Right cardiac atrium (tissue), 5 donors: ENCODE results near the gene MIP. TPM values are rescaled to one million over a fixed set of nuclear protein-coding genes. Genes with fewer than 3 reads are reported as not detected.

Experiments
- ATAC-seq, 2 donors: fragments of 200-7000 bp; cut with Tn5 transposase; one replicate each; pipeline versions ENCODE4 v1.8.0 to v1.9.1; 2020; ENCODE audit warnings: moderate library complexity in 2 of 2, mild to moderate bottlenecking in 1 of 2
- DNase-seq, 3 donors: peaks; one replicate each; pipeline ENCODE4 v3.0.0-alpha.2; 2020
- H3K27ac ChIP-seq: one replicate; pipeline ENCODE4 v1.5.1; 2013; ENCODE audit warnings: mild to moderate bottlenecking, low read length, control low read depth, moderate library complexity
- H3K27me3 ChIP-seq: one replicate; pipeline ENCODE4 v1.6.1; 2013; ENCODE audit not compliant: control insufficient read depth, insufficient read depth
- H3K4me1 ChIP-seq: one replicate; pipeline ENCODE4 v1.6.1; 2013; ENCODE audit warnings: low read length; ENCODE audit not compliant: control insufficient read depth, insufficient read depth
- H3K4me3 ChIP-seq: one replicate; pipeline ENCODE4 v1.5.1; 2013; ENCODE audit warnings: low read length, control low read depth
- H3K9me3 ChIP-seq: one replicate; pipeline ENCODE4 v1.6.1; 2013; ENCODE audit warnings: low read length; ENCODE audit not compliant: control insufficient read depth
- WGBS: extraction: QIAGEN DNeasy Blood & Tissue Kit; methylation state at CpG from one replicate; pipeline ENCODE4 v1.1.7; 2013; 5-methylcytosine and 5-hydroxymethylcytosine counted together
- intact Hi-C, 4 donors: fragments of 100-400 bp; cut with DNase I; formaldehyde crosslinking; loops; one replicate each; pipeline versions ENCODE4 v1.11.0 to v1.14.0; 2022 to 2023
- polyA plus RNA-seq: library from polyadenylated mRNA; stranded (reverse); fragments of 200-250 nt; gene quantifications from one replicate; pipeline ENCODE4 v1.2.3, GENCODE V29; 2013
- total RNA-seq, 4 donors: library from RNA; stranded (reverse); fragmentation: NEBNext Ultra II Directional; extraction: Animal tissue kit (Norgen Biotek cat#: 25700); gene quantifications; one replicate each; pipeline ENCODE4 v1.2.1, GENCODE V29; 2021
- donor health status: healthy with polysubstance abuse.
- donor health status: DM: no; HTN: yes; CAD: no.
- donor health status: DM: no; HTN: no; CAD: no.
- donor health status: DM: no; HTN: yes; CAD: no; lungs with severe emphysema.
- donor health status: DM: yes; HTN: yes; CAD: no.

The MIP gene
- total and polyA plus RNA-seq, 5 donors = 0.14 to 0.34 (median 0.20) TPM; not detected in 1

DNA sequence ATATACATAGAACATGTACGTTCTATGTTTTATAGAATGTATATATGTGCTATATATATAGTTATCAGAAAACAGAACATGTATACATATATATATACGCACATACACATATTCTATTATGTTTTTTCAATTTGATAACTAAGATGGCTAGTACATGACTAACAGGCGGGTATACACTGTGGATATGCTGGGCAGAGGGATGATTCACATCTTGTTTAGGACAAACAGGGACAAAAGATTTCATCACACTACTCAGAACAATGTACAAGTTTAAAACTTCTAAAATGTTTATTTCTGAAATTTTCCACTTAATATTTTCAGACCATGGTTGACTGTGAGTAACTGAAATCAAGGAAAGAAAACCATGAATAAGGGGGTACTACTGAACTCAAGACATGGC lies 22.6 kb downstream of the MIP start:
- no peak for ATAC-seq
- 98% methylated on average over 3 of the region's 3 CpGs for WGBS
- H3K4me1 ChIP-seq = no peaks in the 10 kb centered on the region
- no peak overlapping the region for H3K27ac ChIP-seq
- no peaks in the 10 kb centered on the region for H3K9me3 ChIP-seq
- H3K4me3 ChIP-seq = no peak overlapping the region
- H3K27me3 ChIP-seq = no peaks in the 10 kb centered on the region
- intact Hi-C loops = no loop called here
- DNase-seq = no peak

DNA sequence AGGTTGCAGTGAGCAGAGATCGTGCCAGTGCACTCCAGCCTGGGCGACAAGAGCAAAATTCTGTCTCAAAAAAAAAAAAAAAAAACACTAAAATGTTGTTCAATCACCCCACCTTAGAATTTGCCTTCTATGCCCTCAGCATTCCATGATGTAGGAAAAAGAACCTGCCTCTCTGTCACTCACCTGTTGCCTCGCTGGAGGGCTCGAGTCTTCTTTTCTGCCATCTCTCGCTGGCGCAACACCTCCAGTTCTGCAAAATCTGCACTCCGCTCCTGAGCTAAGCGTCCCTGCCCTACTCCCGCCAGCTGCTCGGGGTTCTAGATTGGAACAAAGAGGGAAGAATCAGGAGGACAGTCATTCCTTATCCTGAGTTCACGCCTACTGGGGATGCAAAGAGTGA lies 23.2 kb downstream of the MIP start:
- Histone ChIP-seq H3K27ac (no peak overlapping the region), H3K27me3 (no peaks in the 10 kb centered on the region), H3K9me3 (no peaks in the 10 kb centered on the region), H3K4me1 (no peaks in the 10 kb centered on the region), H3K4me3 (no peak overlapping the region)
- DNase-seq (no peak), ATAC-seq (no peak)
- 98% methylated on average over 11 of the region's 11 CpGs for WGBS
- intact Hi-C loops = no loop called here

DNA sequence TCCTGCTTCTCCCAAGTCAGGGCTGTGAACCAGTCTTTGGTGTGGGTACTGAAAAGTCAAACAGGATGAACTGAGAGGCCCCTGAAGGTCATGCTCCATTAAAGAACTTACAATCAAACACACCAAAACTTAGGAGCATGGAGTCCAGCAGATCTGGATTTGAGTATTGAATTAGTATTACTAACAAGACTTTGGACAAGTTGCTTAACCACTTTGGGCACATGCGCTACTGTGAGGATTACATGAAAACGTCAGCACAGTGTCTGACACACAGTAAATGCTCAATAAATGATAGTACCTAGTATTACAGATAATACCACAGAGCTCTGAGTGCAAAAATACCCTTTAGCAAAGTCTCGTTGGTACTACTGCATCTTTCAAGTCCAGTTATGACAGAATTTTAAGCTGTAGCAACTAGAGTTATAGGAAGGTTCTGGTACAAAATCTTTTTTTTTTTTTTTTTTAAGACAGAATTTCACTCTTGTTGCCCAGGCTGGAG lies 28.5 kb downstream of the MIP start:
- ATAC-seq (no peak), DNase-seq (no peak)
- no peak overlapping the region for H3K27ac ChIP-seq
- H3K9me3 ChIP-seq = no peaks in the 10 kb centered on the region
- intact Hi-C loops = no loop called here
- no peaks in the 10 kb centered on the region for H3K27me3 ChIP-seq
- H3K4me1 ChIP-seq = no peaks in the 10 kb centered on the region
- WGBS = 60% methylated on average over 3 of the region's 3 CpGs
- H3K4me3 ChIP-seq = no peak overlapping the region

DNA sequence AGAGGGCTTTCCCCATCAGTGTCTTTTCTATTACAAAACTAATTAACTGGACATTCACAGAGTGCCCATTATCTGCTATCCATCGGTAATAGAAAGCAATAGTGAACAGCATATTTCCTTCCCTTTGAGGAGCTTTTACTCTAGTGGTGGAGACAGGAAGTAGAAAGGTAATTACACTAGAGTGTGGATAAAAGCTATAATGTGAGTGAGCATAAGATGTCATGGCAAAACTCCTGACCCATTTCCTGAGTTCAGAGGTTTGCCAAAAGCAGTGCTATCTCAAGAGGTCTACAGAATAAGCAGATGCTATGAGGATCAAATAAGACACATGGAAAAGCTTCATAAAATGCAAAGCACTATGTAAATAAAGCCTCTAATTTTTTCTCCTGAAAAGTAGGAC lies 29.3 kb downstream of the MIP start:
- intact Hi-C loops = no loop called here
- H3K9me3 ChIP-seq = no peaks in the 10 kb centered on the region
- H3K4me1 ChIP-seq = no peaks in the 10 kb centered on the region
- DNase-seq = no peak
- no peak for ATAC-seq
- no peak overlapping the region for H3K4me3 ChIP-seq
- no peak overlapping the region for H3K27ac ChIP-seq
- 71% methylated on average over 1 of the region's 1 CpG for WGBS
- H3K27me3 ChIP-seq = no peaks in the 10 kb centered on the region

DNA sequence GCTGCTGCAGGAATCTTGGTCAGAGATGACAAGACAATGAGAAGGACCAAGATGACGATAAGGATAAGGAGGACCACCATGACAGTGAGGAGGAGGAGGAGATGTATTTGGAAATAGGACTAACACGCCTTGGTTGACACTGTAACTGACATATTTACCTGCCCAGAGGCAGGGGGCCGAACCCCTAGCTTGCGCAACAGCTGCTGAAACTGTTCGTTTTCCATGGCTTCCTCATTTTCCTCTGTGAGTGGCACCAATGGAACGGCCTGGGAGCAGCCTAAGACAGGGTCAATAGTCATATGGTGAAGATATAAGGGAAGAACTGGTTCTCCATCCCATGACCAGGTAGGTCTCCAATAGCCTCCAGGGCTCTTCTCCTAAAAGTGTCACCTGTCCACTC lies 34.0 kb downstream of the MIP start:
- Histone ChIP-seq H3K9me3 (no peaks in the 10 kb centered on the region), H3K27me3 (no peaks in the 10 kb centered on the region), H3K4me1 (no peaks in the 10 kb centered on the region), H3K4me3 (no peak overlapping the region), H3K27ac (no peak overlapping the region)
- intact Hi-C loops = no loop called here
- no peak for ATAC-seq
- 85% methylated on average over 6 of the region's 6 CpGs for WGBS
- no peak for DNase-seq

DNA sequence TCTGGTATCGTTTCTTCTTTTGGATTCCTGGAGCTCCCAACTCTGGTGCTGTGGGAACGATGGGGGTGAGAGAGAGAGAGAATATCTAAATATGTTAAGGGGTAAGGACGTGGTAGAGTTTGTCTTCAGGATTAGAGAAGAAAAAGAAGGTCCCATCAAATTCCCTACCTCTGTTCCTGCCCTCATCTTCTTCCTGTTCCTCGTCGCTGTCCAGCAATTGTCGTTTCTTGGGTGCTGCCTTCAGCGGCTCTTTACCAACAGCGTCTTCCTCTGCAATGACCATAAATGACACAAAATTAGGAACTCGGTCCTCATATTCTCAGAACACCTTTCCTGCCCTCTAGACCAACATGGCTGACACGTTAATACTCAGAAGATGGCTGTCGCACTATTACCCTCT lies 36.7 kb downstream of the MIP start:
- DNase-seq (no peak), ATAC-seq (no peak)
- Histone ChIP-seq H3K27ac (no peak overlapping the region), H3K9me3 (no peaks in the 10 kb centered on the region), H3K27me3 (no peaks in the 10 kb centered on the region), H3K4me3 (no peak overlapping the region), H3K4me1 (no peaks in the 10 kb centered on the region)
- intact Hi-C loops = no loop called here
- whole genome bisulfite sequencing = 97% methylated on average over 11 of the region's 11 CpGs

DNA sequence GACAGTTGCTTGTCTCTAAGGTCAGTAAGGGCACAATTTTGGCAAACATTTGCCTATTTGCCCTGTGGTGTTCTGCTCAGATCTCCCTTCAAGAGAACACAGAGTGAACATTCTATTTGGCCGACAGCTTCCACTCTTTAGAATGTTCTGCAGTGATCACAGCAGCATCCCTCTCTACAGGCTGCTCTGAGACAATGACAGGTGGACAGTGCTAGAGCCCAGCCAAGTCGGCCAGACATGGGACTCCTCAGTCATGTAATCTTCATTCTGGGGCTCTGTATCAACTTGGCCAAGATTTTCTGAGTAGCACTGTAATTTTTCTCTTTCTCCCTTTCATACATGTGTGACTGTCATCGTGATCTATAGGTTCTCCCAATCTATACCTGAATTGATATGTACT lies 40.1 kb downstream of the MIP start:
- DNase-seq (no peak), ATAC-seq (no peak)
- H3K4me3 ChIP-seq = no peak overlapping the region
- no peaks in the 10 kb centered on the region for H3K9me3 ChIP-seq
- intact Hi-C loops = no loop called here
- no peaks in the 10 kb centered on the region for H3K27me3 ChIP-seq
- 87% methylated on average over 3 of the region's 3 CpGs for WGBS
- H3K4me1 ChIP-seq = no peaks in the 10 kb centered on the region
- no peak overlapping the region for H3K27ac ChIP-seq

DNA sequence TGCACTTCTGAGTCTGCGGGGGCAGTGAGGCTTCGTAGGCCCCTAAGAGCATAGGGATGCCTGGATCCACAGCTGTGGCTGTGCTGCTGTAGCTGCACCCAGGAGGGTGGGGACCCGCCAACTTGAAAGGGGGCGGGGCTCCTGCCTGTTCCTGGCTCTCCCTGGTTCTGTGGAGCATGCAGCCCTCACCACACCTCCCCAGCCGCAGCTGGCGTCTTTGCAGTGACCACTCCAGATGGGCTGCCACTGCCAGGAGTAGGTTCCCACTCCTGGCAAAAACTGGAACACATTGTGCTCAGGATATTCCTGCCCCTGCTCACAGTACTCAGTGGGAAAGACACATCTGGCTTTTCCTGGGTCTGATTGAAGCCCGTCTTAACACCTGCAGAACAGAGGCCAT lies 41.1 kb downstream of the MIP start:
- Histone ChIP-seq H3K4me3 (no peak overlapping the region), H3K4me1 (no peaks in the 10 kb centered on the region), H3K9me3 (no peaks in the 10 kb centered on the region), H3K27ac (no peak overlapping the region), H3K27me3 (no peaks in the 10 kb centered on the region)
- WGBS = 82% methylated on average over 7 of the region's 7 CpGs
- DNase-seq (no peak), ATAC-seq (peak in 1 of 2 donors; percentile 45)
- intact Hi-C loops = no loop called here

DNA sequence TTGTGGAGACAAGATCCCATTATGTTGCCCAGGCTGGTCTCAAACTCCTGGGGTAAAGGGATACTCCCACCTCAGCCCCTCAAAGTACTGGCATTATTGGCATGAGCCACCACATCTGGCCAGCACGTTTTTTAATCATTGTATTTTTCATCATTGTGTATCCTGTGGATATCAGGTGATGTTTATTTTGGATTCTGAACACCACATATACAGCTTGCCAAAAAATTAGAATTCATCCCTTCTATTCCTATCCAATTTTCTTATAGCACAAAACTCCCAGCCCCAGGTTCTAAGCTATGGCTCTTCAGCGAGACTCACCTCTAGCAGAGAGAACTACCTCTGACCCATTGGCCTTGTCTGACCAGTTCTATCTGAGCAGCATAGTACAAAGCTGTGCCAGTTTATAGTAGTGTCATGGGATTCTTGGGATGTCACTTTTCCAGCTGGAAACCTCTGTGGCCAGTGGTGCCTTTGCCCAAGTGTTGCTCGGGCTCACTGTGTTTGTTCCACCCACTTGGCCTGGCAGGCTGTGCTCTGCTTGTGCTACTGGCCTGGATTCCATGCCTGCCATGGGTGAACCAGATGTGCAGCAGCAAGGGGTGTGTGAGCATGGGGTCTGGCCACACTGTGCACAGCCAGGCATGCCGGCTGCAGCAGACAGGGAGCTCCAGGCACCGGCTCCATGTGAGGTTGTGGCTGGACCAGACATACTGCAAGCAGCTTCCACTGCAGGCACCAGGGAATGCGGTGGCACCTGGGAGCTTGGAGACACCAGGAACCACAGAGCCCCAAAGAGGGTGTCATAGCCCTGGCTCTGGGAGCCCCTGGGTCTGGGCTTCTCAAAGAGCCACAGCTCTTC lies 42.4 kb downstream of the MIP start:
- H3K27ac ChIP-seq = no peak overlapping the region
- intact Hi-C loops = no loop called here
- DNase-seq (no peak), ATAC-seq (peak in 1 of 2 donors; percentile 33)
- H3K27me3 ChIP-seq = no peaks in the 10 kb centered on the region
- H3K4me3 ChIP-seq = no peak overlapping the region
- WGBS = 76% methylated on average over 6 of the region's 6 CpGs
- H3K9me3 ChIP-seq = no peaks in the 10 kb centered on the region
- no peaks in the 10 kb centered on the region for H3K4me1 ChIP-seq

DNA sequence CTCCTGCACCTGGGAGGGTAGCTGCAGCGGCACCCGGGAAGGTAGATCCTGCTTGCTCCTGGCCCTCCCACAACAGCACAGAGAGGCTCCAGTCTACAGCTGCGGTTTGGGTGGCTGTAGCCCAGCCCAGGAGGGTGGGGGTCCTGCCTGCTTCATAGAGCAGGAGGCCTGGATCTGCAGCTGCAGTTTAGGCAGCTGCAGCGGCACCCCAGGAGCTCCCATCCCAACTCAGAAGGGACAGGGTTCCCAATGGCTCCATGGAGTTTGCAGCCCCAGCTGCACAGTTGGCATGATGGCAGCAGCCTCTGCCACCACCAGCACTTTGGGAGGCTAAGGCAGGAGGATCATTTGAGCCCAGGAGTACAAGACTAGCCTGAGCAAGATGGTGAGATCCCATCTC lies 43.7 kb downstream of the MIP start:
- ATAC-seq (no peak), DNase-seq (no peak)
- H3K4me3 ChIP-seq = no peak overlapping the region
- intact Hi-C loops = no loop called here
- H3K27ac ChIP-seq = no peak overlapping the region
- no peaks in the 10 kb centered on the region for H3K9me3 ChIP-seq
- no peaks in the 10 kb centered on the region for H3K4me1 ChIP-seq
- no peaks in the 10 kb centered on the region for H3K27me3 ChIP-seq
- WGBS = 91% methylated on average over 4 of the region's 4 CpGs

DNA sequence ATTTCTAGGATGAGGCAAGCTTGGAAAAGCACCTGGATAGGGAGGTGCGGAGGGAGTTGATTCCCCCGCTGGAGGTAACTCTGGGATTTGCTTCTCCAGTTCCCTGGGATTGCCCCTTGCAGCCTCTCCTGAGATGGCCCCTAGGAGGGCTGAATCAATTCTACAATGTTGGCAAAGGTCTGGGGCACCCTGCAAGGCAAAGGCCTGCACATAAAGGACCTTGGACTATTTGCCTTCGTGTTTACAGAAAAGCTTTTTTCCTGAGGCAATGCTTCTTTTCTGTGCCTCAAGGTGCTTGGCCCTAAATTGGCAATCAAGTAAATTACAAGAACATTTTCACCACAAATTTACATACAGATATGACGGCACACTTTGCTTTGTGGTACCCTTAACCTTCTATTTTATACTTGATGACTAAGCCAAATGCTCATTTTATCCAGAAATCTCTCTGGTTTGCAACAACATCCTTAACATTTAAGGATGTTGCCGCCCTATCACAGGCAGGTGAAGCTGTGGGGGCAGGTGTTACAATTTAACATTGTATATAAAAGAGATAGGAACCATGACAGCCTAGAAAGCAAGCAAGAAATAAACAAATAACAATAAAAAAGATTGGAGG lies 45.5 kb downstream of the MIP start:
- H3K4me3 ChIP-seq = no peak overlapping the region
- H3K4me1 ChIP-seq = no peaks in the 10 kb centered on the region
- no peak for ATAC-seq
- H3K9me3 ChIP-seq = no peaks in the 10 kb centered on the region
- WGBS = 93% methylated on average over 5 of the region's 5 CpGs
- intact Hi-C loops = no loop called here
- DNase-seq = no peak
- H3K27ac ChIP-seq = no peak overlapping the region
- H3K27me3 ChIP-seq = no peaks in the 10 kb centered on the region
